GM19397 (cell line): ENCODE data around the gene CCDC61.

ENCODE experiments used
- ATAC-seq: cut with Tn5 transposase; IDR thresholded peaks from one replicate; pipeline ENCODE4 v1.9.1; 2021; ENCODE audit warnings: mild to moderate bottlenecking, moderate library complexity; ENCODE audit not compliant: unreplicated experiment

CCDC61 gene

GRCh38 chr19:46036744-46037128 lies 41.5 kb downstream of the CCDC61 start:
- ATAC-seq, result no peak

GRCh38 chr19:46040125-46040524 lies 44.9 kb downstream of the CCDC61 start:
- ATAC-seq, result no peak

GRCh38 chr19:46040952-46041500 lies 45.8 kb downstream of the CCDC61 start, which contains the start of gene IGFL4:
TSS of gene IGFL4 (minus strand) at chr19:46041002. CDS start at chr19:46040962, 40 bp downstream.
- no peak for ATAC-seq

- no peak for ATAC-seq
These were observed 47.1 kb downstream of the CCDC61 start for GRCh38 chr19:46042252-46042883.

GRCh38 chr19:46043519-46043918 lies 48.3 kb downstream of the CCDC61 start:
- no peak for ATAC-seq

- ATAC-seq, result no peak
These were observed 54.3 kb downstream of the CCDC61 start for GRCh38 chr19:46049597-46049996.

- no peak for ATAC-seq
These were observed 57.6 kb downstream of the CCDC61 start for GRCh38 chr19:46052896-46053295.

GRCh38 chr19:46056536-46056935 lies 61.3 kb downstream of the CCDC61 start:
- ATAC-seq, result no peak

- ATAC-seq, result no peak
These were observed 63.5 kb downstream of the CCDC61 start for GRCh38 chr19:46058778-46059177.

GRCh38 chr19:46060012-46060411 lies 64.7 kb downstream of the CCDC61 start:
- ATAC-seq, result no peak

- no peak for ATAC-seq
These were observed 67.9 kb downstream of the CCDC61 start for GRCh38 chr19:46063201-46063600.

GRCh38 chr19:46065486-46066071 lies 70.3 kb downstream of the CCDC61 start:
- ATAC-seq, result no peak

GRCh38 chr19:46066471-46066870 lies 71.2 kb downstream of the CCDC61 start:
- ATAC-seq, result no peak

GRCh38 chr19:46067691-46068090 lies 72.4 kb downstream of the CCDC61 start:
- ATAC-seq, result no peak
